Endothelial cell of umbilical vein (primary cell): ENCODE data around the gene GALR2. TPM values are rescaled to one million over a fixed set of nuclear protein-coding genes. Genes with fewer than 3 reads are reported as not detected.

ENCODE experiments used
- BruUV-seq: library from RNA; stranded (reverse); fragments of 400-500 nt; replicated peaks from 2 replicates; lab custom pipeline; 2021; lab: Mats Ljungman, UMichigan
- CTCF ChIA-PET: fragments of 300-600, 350-600 bp; sonication (Branson Sonifier 250); formaldehyde crosslinking; loops from one replicate; lab custom pipeline; 2021; ENCODE audit warnings: antibody characterized with exemption, inconsistent platforms; lab: Charles Lee
- POLR2A ChIA-PET: fragments of 300-600, 350-600 bp; sonication (Branson Sonifier 250); formaldehyde crosslinking; loops from one replicate; lab custom pipeline; 2021; ENCODE audit warnings: antibody characterized with exemption, inconsistent platforms; lab: Charles Lee
- DNase-seq: peaks from one replicate; pipeline ENCODE4 v3.0.0-alpha.2; 2011; ENCODE audit warnings: low read depth, low spot score
- FAIRE-seq: peaks from 2 replicates; lab custom pipeline; 2011; peaks lifted over from hg19 to GRCh38; lab: Jason Lieb, UNC
- H2AFZ ChIP-seq: 2 replicates; pipeline ENCODE4 v1.6.0; 2012; ENCODE audit warnings: low read depth, low read length, control low read depth, inconsistent platforms
- H3K27ac ChIP-seq: 2 replicates; pipeline ENCODE4 v1.5.1; 2011; ENCODE audit warnings: low read depth, mild to moderate bottlenecking, control low read depth, low read length, moderate library complexity; ENCODE audit not compliant: insufficient read depth
- H3K27me3 ChIP-seq, 2 experiments: 2 replicates each; pipeline versions ENCODE4 v1.6.0 to v1.6.1; 2011; ENCODE audit warnings: low read length in 2 of 2, mixed read lengths in 1 of 2; ENCODE audit not compliant: control insufficient read depth in 2 of 2, insufficient read depth in 2 of 2
- H3K36me3 ChIP-seq, 2 experiments: 2 replicates in 1 of 2; 3 replicates in 1 of 2; pipeline ENCODE4 v1.5.1; 2011; ENCODE audit warnings: low read length in 2 of 2, mild to moderate bottlenecking in 1 of 2, moderate library complexity in 1 of 2; ENCODE audit not compliant: control insufficient read depth in 2 of 2, insufficient read depth in 2 of 2; ENCODE audit errors: extremely low read depth in 1 of 2
- H3K4me1 ChIP-seq: 3 replicates; pipeline ENCODE4 v1.5.1; 2011; ENCODE audit warnings: mild to moderate bottlenecking, low read length; ENCODE audit not compliant: control insufficient read depth, insufficient read depth; ENCODE audit errors: extremely low read depth
- H3K4me2 ChIP-seq: 2 replicates; pipeline ENCODE4 v1.6.1; 2011; ENCODE audit warnings: low read length, control low read depth, mixed read lengths; ENCODE audit not compliant: insufficient read depth
- H3K4me3 ChIP-seq, 3 experiments: fragments of 200-600 bp in 1 of 3; sonication (generic), shearing (Covaris generic) in 1 of 3; replicated peaks in 1 of 3; 2 replicates each; pipeline ENCODE4 v1.5.1; 2011 to 2016; ENCODE audit warnings: control low read depth in 3 of 3, low read length in 3 of 3, mild to moderate bottlenecking in 2 of 3, inconsistent platforms in 1 of 3, low read depth in 1 of 3, moderate library complexity in 1 of 3; ENCODE audit not compliant: insufficient read depth in 1 of 3
- H3K79me2 ChIP-seq: 2 replicates; pipeline ENCODE4 v1.6.0; 2012; ENCODE audit warnings: low read length, inconsistent platforms; ENCODE audit not compliant: control insufficient read depth, insufficient read depth
- H3K9ac ChIP-seq: replicated peaks from 2 replicates; pipeline ENCODE3; 2011; ENCODE audit warnings: low read length, control low read depth; ENCODE audit not compliant: insufficient read depth; ENCODE audit errors: extremely low read depth
- H3K9me1 ChIP-seq: replicated peaks from 3 replicates; pipeline ENCODE4 v1.6.0; 2011; ENCODE audit warnings: mild to moderate bottlenecking, low read length; ENCODE audit not compliant: control insufficient read depth, insufficient read depth; ENCODE audit errors: extremely low read depth
- H3K9me3 ChIP-seq: replicated peaks from 2 replicates; pipeline ENCODE4 v1.5.1; 2012; ENCODE audit warnings: low read length, inconsistent platforms; ENCODE audit not compliant: control insufficient read depth, insufficient read depth
- H4K20me1 ChIP-seq: replicated peaks from 2 replicates; pipeline ENCODE3; 2011; ENCODE audit warnings: mild to moderate bottlenecking, low read length; ENCODE audit not compliant: control insufficient read depth, insufficient read depth; ENCODE audit errors: extremely low read depth
- EZH2 ChIP-seq: IDR thresholded peaks from 2 replicates; pipeline ENCODE4 v1.6.1; 2012; ENCODE audit warnings: borderline replicate concordance, low read depth, mild to moderate bottlenecking, moderate library complexity, low read length, inconsistent platforms; ENCODE audit not compliant: severe bottlenecking
- GATA2 ChIP-seq: IDR thresholded peaks from 2 replicates; pipeline ENCODE4 v1.7.0; 2011; ENCODE audit warnings: low read depth, mild to moderate bottlenecking, moderate library complexity, mixed read lengths, low read length; ENCODE audit not compliant: insufficient read length, insufficient read depth
- JUN ChIP-seq: IDR thresholded peaks from 2 replicates; pipeline ENCODE4 v1.6.1; 2011; ENCODE audit warnings: borderline replicate concordance, low read depth; ENCODE audit not compliant: insufficient read length, insufficient read depth
- MAX ChIP-seq: IDR thresholded peaks from 2 replicates; pipeline ENCODE4 v1.6.1; 2011; ENCODE audit not compliant: insufficient read depth, insufficient read length
- MYC ChIP-seq: IDR thresholded peaks from one replicate; pipeline ENCODE4 v1.6.1; 2011; ENCODE audit warnings: mild to moderate bottlenecking, low read depth, low read length
- POLR2A ChIP-seq: IDR thresholded peaks from 2 replicates; pipeline ENCODE4 v1.6.1; 2012; ENCODE audit warnings: low read depth, mild to moderate bottlenecking, control low read depth, low read length
- POLR2AphosphoS5 ChIP-seq: IDR thresholded peaks from 2 replicates; pipeline ENCODE4 v1.6.1; 2012; ENCODE audit warnings: low read depth, mild to moderate bottlenecking, control low read depth, low read length, moderate library complexity; ENCODE audit not compliant: insufficient read depth
- dilution Hi-C: fragments of 300-500 bp; cut with MboI; formaldehyde crosslinking; loops from one replicate; pipeline ENCODE4 v1.15.0; 2019; ENCODE audit warnings: low sequenced_read_pairs; ENCODE audit not compliant: extremely low pct_ligation_motif_present
- intact Hi-C: fragments of 100-400 bp; cut with micrococcal nuclease; formaldehyde crosslinking; loops from one replicate; pipeline ENCODE4 v1.10.0; 2022
- polyA plus RNA-seq, 4 experiments: library from polyadenylated mRNA; depleted of rRNA in 3 of 4; stranded (reverse) in 3 of 4; unstranded in 1 of 4; fragments of >200 nt; gene quantifications; 2 replicates each; pipeline versions ENCODE4 v1.2.1 to v1.2.3, GENCODE V29; 2011 to 2012; ENCODE audit warnings: missing spikeins in 1 of 4
- total RNA-seq: library from RNA; stranded (reverse); gene quantifications from 2 replicates; pipeline ENCODE4 v1.2.3, GENCODE V29; 2021

GALR2 gene
- total and polyA plus RNA-seq, 2 donors (not counting 3 experiments of a cell fraction or from before 2014, with no cell fraction given) = 0.47 TPM; not detected in 1

- dilution Hi-C loops = no loop called here
- H3K9me3 ChIP-seq = no peaks in the 10 kb centered on the region
- H3K27ac ChIP-seq = no peak overlapping the region
- no peak overlapping the region for H3K4me3 ChIP-seq
- no peak overlapping the region for H3K9ac ChIP-seq
- BruUV-seq = no TSS peak
- no peaks in the 10 kb centered on the region for H3K9me1 ChIP-seq
- no peak for FAIRE-seq
- no peaks in the 10 kb centered on the region for H4K20me1 ChIP-seq
- intact Hi-C loops = no loop called here
- peaks cover 10% of the 10 kb centered on the region for H3K4me1 ChIP-seq
- POLR2A ChIA-PET = interaction anchor here (0.7 kb wide), 1 partner anchor 9 kb away, joined by 3 read pairs; no protein-coding TSS in a partner anchor
- no peak overlapping the region for H3K4me2 ChIP-seq
- H3K36me3 ChIP-seq = peaks cover 6 to 73% of the 10 kb centered on the region in 2 experiments
- H3K79me2 ChIP-seq = no peaks in the 10 kb centered on the region
- no peaks in the 10 kb centered on the region for H3K27me3 ChIP-seq
- no peak overlapping the region for H2AFZ ChIP-seq
- no peak for TF ChIP-seq JUN
- no peak for TF ChIP-seq POLR2AphosphoS5
- no peak for TF ChIP-seq MAX
- no peak for TF ChIP-seq GATA2
- TF ChIP-seq EZH2 = no peak
- TF ChIP-seq POLR2A = no peak
- no peak for TF ChIP-seq MYC
- CTCF ChIA-PET = interaction anchor here (1.1 kb wide), 1 partner anchor 75 kb away, joined by 3 read pairs; no protein-coding TSS in a partner anchor
- no peak for DNase-seq
Measured at GRCh38 chr17:76088868-76089576, 14.4 kb downstream of the GALR2 start.
